ENCODE measurements around the gene EVA1B.

DNA sequence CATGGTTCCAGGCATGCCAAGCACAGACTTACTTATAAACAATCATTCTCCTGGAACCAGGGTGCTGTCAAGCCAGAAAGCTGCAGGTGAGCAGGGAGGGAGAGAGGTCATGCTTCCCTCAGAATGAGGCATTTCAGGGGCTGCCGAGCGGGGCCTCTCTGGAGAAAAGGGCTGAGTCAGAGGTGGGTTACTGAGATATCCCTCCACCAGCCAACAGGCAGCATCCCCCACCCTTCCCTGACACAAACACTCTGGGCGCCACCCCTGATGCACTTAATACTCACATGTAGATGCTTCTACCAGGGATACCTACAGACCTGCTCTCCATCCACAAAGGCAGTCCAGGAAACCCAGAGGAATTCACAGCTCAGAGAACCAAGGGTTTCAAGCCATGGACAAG lies 49.2 kb upstream of the EVA1B start:
- no peak for TF ChIP-seq YY1 (IDR thresholded peaks at IDR 0.05; ENCODE audit: insufficient read depth, insufficient read length)
- no peak for TF ChIP-seq SUZ12 (IDR thresholded peaks at IDR 0.05; ENCODE audit: extremely low read depth, insufficient read depth, insufficient read length)
- TF ChIP-seq ZNF274 (IDR thresholded peaks at IDR 0.05; ENCODE audit: low read depth, low read length) = no peak

Data from NT2/D1 (cell line).